Measurements from ENCODE around the gene MED14. TPM values are rescaled to one million over a fixed set of nuclear protein-coding genes. Genes with fewer than 3 reads are reported as not detected.
A peak's percentile ranks its signal among the peaks of the same experiment; 100 is the strongest.
"Not testable (repeated sequence)": the region's sequence is repeated elsewhere in the genome, so short reads cannot be mapped to it uniquely, and the experiment has no call there.

MED14 gene
- total RNA-seq, 2 experiments from 2014 or later = 38.8 to 41.4 TPM

- Mint-ChIP-seq H3K36me3 (peaks cover 7% of the 10 kb centered on the region), H3K9me3 (peaks cover 9% of the 10 kb centered on the region), H3K4me3 (no peak overlapping the region), H3K27me3 (no peaks in the 10 kb centered on the region), H3K4me1 (peaks cover 10% of the 10 kb centered on the region), H3K27ac (peak overlapping the region; percentile 48)
- no peak for DNase-seq
Observed at GRCh38 chrX:40749681-40750494, 14.5 kb upstream of the MED14 start.

DNA sequence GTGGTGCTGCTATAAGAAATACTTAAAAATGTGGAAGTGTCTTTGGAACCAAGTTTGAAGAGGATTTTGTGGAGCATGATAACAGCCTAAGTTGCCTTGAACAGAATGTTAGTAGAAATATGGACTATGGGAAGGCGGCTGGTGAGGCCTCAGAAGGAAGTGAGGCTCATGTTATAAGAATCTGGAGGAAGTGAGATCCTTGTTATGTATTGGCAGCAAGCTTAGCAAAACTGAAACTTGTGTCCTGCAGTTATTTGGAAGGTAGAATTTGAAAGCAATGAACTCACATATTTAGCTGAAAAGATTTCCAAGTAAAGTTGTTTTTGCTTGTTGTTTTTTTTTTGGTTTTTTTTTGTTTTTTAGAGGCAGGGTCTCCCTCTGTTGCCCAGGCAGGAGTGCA is 13.6 kb upstream of the MED14 start:
- Mint-ChIP-seq H3K4me1 (peaks cover 10% of the 10 kb centered on the region), H3K27ac (no peak overlapping the region), H3K36me3 (peaks cover 7% of the 10 kb centered on the region), H3K27me3 (no peaks in the 10 kb centered on the region), H3K4me3 (no peak overlapping the region), H3K9me3 (peaks cover 7% of the 10 kb centered on the region)
- no peak for DNase-seq

- H3K27ac Mint-ChIP-seq = no peak overlapping the region
- H3K9me3 Mint-ChIP-seq = peaks cover 7% of the 10 kb centered on the region
- no peak overlapping the region for H3K4me3 Mint-ChIP-seq
- peaks cover 10% of the 10 kb centered on the region for H3K4me1 Mint-ChIP-seq
- no peaks in the 10 kb centered on the region for H3K27me3 Mint-ChIP-seq
- peaks cover 7% of the 10 kb centered on the region for H3K36me3 Mint-ChIP-seq
- DNase-seq = no peak
Observed at GRCh38 chrX:40746521-40746920, 11.2 kb upstream of the MED14 start.

DNA sequence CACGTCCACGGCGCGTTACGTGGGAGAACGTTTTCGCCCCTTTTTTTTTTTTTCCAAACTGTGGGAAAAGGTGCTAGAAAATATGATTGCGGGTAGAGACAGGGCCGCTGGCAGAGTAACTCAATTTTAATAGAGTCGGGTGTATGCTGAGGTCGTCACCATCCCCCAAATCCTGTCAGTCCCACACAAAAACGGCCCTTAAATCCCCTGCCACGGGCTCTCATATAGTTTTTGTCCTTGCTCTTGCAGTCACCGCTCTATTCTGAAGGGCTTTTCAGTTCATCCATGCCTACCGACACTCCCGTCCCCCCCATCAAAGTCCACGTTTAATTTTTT is 796 bp upstream of the MED14 start:
- H3K4me1 Mint-ChIP-seq = peaks cover 29% of the 10 kb centered on the region
- no peaks in the 10 kb centered on the region for H3K9me3 Mint-ChIP-seq
- peak overlapping the region; percentile 95 for H3K27ac Mint-ChIP-seq
- peak overlapping the region; percentile 82 for H3K4me3 Mint-ChIP-seq
- peaks cover 9% of the 10 kb centered on the region for H3K36me3 Mint-ChIP-seq
- no peaks in the 10 kb centered on the region for H3K27me3 Mint-ChIP-seq
- no peak for DNase-seq

DNA sequence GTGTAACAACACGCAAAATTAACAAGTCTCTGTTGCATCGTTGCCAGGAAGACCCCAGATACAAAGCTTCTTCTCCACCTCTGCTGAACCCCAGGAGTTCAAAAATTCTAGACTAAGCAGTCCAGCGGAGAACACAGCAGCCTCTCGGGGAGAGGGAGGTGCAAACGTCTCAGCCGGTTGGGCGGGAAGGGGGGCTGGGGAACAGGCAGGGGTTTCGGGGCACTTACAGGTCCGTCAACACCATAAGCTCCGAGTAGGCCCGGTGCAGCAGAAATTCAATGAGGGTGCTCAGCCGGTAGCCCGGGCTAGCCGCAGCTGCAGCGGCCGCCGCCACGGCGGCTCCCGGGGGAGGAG is 394 bp downstream of the MED14 start:
- peaks cover 37% of the 10 kb centered on the region for H3K4me1 Mint-ChIP-seq
- peaks cover 9% of the 10 kb centered on the region for H3K36me3 Mint-ChIP-seq
- peak overlapping the region; percentile 85 for H3K4me3 Mint-ChIP-seq
- H3K27me3 Mint-ChIP-seq = no peaks in the 10 kb centered on the region
- H3K27ac Mint-ChIP-seq = peak overlapping the region; percentile 76
- H3K9me3 Mint-ChIP-seq = no peaks in the 10 kb centered on the region
- no peak for DNase-seq

GRCh38 chrX:40733706-40734105 is 1.6 kb downstream of the MED14 start:
- peak overlapping the region; percentile 21 for H3K27ac Mint-ChIP-seq
- no peak for DNase-seq
- H3K27me3 Mint-ChIP-seq = no peaks in the 10 kb centered on the region
- H3K9me3 Mint-ChIP-seq = no peaks in the 10 kb centered on the region
- peaks cover 42% of the 10 kb centered on the region for H3K4me1 Mint-ChIP-seq
- H3K4me3 Mint-ChIP-seq = peak overlapping the region; percentile 85
- H3K36me3 Mint-ChIP-seq = peaks cover 14% of the 10 kb centered on the region

DNA sequence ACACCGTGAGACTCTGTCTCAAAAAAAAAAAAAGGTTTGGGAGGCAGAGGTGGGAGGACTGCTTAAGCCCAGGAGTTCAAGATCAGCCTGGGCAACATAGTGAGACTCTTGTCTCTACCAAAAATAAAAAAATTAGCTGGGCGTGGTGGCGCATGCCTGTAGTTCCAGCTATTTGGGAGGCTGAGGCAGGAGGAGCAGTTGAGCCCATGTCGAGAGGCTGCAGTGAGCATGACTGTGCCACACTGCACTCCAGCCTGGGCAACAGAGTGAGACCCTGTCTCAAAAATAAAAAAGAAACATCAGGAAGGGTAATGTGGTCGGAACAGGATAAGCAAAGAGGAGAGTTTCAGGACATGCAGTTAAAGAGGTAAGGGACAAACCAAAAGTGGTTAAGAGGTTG is 2.8 kb downstream of the MED14 start:
- Mint-ChIP-seq H3K36me3 (peaks cover 23% of the 10 kb centered on the region), H3K27ac (peak overlapping the region; percentile 40), H3K4me3 (peak overlapping the region; percentile 5), H3K4me1 (peaks cover 48% of the 10 kb centered on the region)
- not testable (repeated sequence) for H3K9me3 Mint-ChIP-seq, H3K27me3 Mint-ChIP-seq, DNase-seq

DNA sequence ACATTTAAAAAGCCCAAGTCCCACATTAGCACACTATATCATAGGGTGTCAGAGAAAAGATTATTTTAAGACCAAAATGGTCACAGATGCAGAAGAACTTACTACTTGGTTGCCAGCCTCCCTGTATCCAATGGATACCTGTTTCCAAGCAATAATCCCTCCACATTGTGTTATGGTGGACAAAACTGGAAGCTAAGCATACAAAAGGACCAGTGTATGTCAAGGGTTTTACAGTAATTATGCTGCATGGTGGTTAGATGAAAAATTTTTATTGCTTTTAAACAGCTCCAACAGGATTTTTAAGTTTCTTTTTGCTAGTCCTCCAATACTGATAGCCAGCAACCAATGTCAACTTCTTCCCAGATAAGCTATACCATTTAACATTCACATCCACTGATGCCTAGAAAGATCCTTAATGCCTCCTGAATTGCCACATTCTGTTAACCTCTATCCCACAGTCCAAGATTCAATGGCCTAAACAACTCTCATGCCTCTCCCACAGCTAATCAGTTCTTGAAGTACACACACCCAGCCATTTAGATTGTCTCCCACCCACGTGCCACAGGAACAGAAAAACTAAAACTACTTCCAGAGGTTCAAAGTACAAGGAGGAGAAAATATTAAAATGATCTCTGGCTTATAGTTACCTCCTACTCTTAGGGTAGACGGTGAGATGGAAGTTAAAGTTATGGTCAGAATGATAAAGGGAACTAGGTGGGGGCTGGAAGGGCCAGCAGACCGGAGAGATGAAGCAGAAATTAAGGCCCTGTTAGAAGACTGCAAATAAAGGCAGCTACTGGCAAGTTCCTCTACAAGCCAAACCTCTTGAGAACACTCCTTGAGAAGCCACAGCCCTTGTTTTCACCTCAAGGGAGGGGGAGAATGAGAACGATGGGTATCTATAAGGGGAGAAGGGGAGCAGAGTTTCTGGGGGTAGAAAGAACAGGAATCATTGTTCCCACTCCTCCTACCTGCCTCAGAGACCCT is 5.5 kb downstream of the MED14 start:
- Mint-ChIP-seq H3K4me3 (peak overlapping the region; percentile 1), H3K4me1 (peaks cover 58% of the 10 kb centered on the region), H3K9me3 (no peaks in the 10 kb centered on the region), H3K36me3 (peaks cover 39% of the 10 kb centered on the region), H3K27me3 (no peaks in the 10 kb centered on the region), H3K27ac (peak overlapping the region; percentile 39)
- DNase-seq = no peak

GRCh38 chrX:40727581-40728252 is 7.6 kb downstream of the MED14 start:
- DNase-seq = no peak
- Mint-ChIP-seq H3K36me3 (peaks cover 48% of the 10 kb centered on the region), H3K4me1 (peaks cover 59% of the 10 kb centered on the region), H3K9me3 (no peaks in the 10 kb centered on the region), H3K27ac (peak overlapping the region; percentile 58), H3K27me3 (no peaks in the 10 kb centered on the region), H3K4me3 (no peak overlapping the region)

- no peaks in the 10 kb centered on the region for H3K9me3 Mint-ChIP-seq
- no peaks in the 10 kb centered on the region for H3K27me3 Mint-ChIP-seq
- no peak overlapping the region for H3K4me3 Mint-ChIP-seq
- no peak for DNase-seq
- H3K36me3 Mint-ChIP-seq = peaks cover 51% of the 10 kb centered on the region
- H3K4me1 Mint-ChIP-seq = peaks cover 60% of the 10 kb centered on the region
- peak overlapping the region; percentile 58 for H3K27ac Mint-ChIP-seq
Observed at GRCh38 chrX:40727093-40727492, 8.2 kb downstream of the MED14 start.

- Mint-ChIP-seq H3K4me3 (no peak overlapping the region), H3K36me3 (peaks cover 59% of the 10 kb centered on the region), H3K9me3 (no peaks in the 10 kb centered on the region), H3K27ac (peak overlapping the region; percentile 14), H3K4me1 (peaks cover 43% of the 10 kb centered on the region), H3K27me3 (no peaks in the 10 kb centered on the region)
- DNase-seq = no peak
Observed at GRCh38 chrX:40722930-40723329, 12.4 kb downstream of the MED14 start.

GRCh38 chrX:40721489-40722106 is 13.7 kb downstream of the MED14 start:
- no peaks in the 10 kb centered on the region for H3K9me3 Mint-ChIP-seq
- no peak for DNase-seq
- H3K4me1 Mint-ChIP-seq = peaks cover 35% of the 10 kb centered on the region
- no peak overlapping the region for H3K27ac Mint-ChIP-seq
- peaks cover 57% of the 10 kb centered on the region for H3K36me3 Mint-ChIP-seq
- H3K27me3 Mint-ChIP-seq = no peaks in the 10 kb centered on the region
- no peak overlapping the region for H3K4me3 Mint-ChIP-seq

GRCh38 chrX:40720792-40721191 is 14.6 kb downstream of the MED14 start:
- Mint-ChIP-seq H3K4me1 (peaks cover 36% of the 10 kb centered on the region), H3K9me3 (no peaks in the 10 kb centered on the region), H3K27me3 (no peaks in the 10 kb centered on the region), H3K4me3 (no peak overlapping the region), H3K36me3 (peaks cover 58% of the 10 kb centered on the region), H3K27ac (no peak overlapping the region)
- DNase-seq = no peak

DNA sequence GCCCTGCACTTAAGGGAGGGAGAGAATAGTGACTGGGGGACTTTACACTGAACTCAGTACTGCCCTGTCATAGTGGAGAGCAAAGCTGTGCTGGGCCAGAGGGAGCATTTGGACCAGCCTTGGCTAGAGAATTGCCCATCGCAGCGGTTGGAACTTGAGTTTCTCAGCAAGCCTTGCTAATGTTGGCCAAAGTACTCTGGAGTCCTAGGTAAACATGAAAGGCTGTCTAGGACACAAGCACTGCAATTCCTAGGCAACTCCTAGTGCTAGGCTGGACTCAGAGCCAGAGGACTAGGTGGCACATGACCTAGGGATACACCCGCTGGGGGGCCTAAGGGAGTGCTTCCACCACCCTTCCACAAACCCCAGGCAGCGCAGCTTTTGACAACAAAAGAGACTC is 15.0 kb downstream of the MED14 start:
- H3K4me3 Mint-ChIP-seq = no peak overlapping the region
- no peak overlapping the region for H3K27ac Mint-ChIP-seq
- DNase-seq = no peak
- H3K36me3 Mint-ChIP-seq = peaks cover 54% of the 10 kb centered on the region
- peaks cover 34% of the 10 kb centered on the region for H3K4me1 Mint-ChIP-seq
- H3K9me3 Mint-ChIP-seq = no peaks in the 10 kb centered on the region
- H3K27me3 Mint-ChIP-seq = no peaks in the 10 kb centered on the region

DNA sequence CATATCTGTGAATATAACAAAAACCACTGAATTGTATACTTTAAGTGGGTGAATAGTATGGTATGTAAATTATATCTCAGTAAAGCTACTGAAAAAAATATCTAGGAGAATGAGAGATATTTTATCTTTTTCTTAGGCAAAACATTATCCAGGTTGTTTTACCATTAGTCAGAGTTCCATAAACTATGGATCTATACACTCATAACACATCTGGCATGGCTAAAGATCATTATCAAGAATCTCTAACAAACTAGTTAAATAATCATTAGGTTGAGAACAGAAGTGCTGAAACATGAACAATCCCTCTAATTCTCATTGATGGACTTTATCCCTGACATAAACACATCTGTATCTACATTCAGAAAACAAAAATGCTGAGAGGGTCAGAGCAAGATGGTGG is 15.6 kb downstream of the MED14 start:
- DNase-seq = no peak
- H3K27me3 Mint-ChIP-seq = no peaks in the 10 kb centered on the region
- H3K4me1 Mint-ChIP-seq = peaks cover 35% of the 10 kb centered on the region
- no peak overlapping the region for H3K4me3 Mint-ChIP-seq
- H3K9me3 Mint-ChIP-seq = no peaks in the 10 kb centered on the region
- H3K36me3 Mint-ChIP-seq = peaks cover 50% of the 10 kb centered on the region
- H3K27ac Mint-ChIP-seq = no peak overlapping the region

Measured in activated naive CD8-positive, alpha-beta T cell treated with anti-CD3 and anti-CD28 coated beads for 36 hours (primary cell).